ENCODE results near the gene SRBD1.

The SRBD1 gene

DNA sequence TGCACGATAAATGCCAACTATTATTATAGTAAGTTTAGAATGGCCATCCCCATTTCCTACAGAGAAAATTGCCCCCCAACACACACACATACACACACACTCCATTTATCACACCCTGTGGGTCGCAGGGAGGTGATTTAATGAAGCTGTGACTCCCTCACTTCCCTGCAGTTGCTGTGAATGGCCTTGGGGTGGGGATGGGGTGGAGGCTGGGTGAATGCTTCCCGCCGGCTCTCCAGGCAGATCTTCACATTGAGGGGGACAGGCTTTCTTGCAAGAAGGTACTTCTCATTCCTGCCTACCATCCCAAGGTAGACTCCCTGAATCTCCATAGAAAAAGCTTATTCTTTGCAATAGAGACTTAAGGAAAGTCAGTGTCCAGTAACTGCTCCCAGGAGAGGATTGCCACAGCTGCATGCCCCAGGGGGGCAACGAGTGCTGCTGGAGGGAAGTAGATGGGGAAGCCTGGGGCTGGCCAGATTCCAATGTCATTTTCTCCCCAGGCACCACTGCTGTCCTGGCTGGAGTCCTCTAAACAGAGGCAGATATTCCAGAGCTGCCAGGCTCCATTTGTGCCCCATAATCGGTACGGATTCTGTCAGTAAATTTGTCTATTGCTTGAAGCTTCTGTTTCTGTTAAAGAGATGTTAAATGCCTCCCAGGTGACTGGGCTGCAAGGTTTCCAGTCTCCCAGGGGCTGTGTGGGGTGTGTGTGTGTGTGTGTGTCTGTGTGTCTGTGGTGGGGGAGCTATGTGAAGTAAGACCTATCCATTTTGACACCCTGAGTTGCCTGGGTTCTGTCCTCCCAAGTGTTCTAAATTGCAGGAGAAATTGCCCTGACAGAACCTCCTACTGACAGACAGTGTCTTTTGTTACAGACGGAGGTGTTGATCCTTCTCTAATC lies 265.5 kb downstream of the SRBD1 start:
- no peak for DNase-seq

DNA sequence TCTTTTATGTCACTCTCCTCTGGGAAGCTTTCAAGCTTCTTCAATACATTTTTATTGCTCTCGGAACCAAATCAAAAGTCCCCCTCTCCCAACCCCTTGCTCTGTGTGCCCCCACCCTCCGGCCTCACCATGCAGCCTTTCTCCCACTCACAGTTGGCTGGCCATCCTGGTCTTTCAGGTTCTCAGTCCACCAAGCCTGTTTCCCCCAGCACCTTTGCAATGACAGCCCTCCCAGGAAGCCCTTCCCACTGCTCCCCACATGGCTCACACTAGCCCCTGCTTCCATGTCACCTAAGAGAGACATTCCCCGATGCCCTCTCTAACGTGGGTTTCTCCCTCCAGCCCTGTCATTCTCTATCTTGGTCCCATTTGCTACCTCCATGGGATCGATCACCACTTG lies 266.6 kb downstream of the SRBD1 start:
- no peak for DNase-seq

DNA sequence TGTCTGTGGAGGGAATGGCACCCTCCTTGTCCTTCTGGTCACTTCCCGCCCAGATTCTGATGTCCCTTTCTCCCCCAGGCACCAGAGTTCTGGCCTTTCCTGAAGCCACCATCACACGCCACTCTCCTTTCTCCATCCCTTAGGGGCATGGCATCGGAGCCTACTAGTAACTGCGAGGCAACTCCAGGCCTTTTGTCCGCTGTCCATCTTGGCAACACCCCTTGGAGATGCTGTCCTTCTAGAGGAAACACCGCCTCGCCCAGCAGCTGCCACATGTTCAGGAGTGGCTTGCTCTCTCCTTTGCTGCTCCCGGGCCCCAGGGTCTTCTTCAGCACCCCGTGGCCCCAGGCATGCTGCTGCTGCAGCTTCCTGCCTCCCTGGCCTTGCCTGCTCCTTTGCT lies 267.0 kb downstream of the SRBD1 start:
- no peak for DNase-seq

DNA sequence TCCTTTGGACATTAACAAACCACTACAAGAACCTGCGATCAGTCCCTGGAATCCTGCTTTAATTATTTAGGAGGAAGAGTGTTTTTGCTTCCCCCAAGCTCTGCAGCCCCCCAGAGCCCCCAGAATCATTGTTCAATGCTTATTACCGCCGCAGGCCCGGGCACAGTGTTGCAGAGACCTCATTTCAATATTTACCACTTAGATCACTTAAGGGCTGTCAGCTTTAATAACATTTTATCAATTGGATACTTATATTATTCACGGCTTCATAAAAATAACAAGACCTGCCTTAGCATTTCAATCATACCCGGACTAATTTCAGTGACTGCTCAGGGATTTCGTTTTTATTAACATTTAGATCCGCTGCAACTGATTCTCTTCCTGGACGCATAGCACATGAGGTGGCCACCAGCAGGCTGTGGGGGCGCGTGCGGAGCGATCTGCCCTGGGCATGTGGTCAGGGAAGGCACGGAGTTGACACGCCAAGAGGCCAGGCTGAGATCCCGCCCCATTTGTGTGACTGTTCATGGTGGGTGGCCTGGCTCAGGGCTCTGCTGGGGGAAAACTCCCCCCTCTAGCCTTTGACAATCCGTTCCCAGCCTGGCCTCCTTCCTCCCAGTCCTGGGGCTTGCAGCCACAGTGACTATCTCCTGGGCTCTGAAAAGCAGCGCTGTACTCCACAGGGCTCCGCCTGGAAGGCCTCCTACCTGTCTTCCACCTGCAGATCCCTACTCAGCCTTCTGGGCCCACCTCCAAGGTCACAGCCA lies 267.6 kb downstream of the SRBD1 start:
- no peak for DNase-seq

DNA sequence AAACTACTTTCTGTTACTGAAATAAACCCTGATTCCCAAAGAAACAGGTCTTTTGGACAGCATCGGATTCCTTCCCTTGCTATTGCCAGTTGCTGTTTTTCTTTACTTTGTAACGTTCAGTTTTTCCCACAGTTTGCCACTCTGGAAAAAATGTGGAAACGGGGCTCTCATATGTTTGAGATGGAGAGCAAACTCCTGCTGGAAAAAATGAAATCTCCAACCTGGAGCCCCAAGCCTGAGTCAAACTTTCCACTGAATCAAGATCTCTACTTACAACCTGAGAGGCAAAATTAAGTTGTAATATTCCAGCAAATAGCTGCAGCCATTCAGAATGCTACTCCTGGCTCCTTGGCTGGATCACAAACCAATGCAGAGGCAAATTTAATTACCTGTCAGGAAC lies 270.7 kb downstream of the SRBD1 start:
- no peak for DNase-seq

DNA sequence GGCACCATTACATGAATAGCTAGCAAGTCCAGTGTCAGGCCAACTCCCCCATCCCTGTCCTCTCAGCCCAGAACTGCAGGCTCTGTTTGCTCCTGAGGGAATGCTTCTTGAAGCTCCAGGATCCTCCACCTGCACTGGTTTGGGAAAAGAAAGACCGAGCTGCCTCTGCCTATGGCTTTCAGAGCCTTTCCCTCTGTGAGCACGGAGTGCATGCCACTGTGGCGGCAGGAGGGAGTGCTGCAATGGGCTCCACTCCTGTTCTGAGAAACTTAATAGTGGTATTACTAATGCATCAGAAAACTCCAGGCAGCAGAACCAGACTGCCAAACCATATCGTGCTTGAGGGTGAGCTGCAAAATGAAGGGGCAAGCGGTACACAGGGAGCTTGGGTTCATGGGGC lies 271.8 kb downstream of the SRBD1 start:
- no peak for DNase-seq
